PFSK-1 (cell line): ENCODE measurements around the gene AOAH.

Experiments
- POLR2AphosphoS5 ChIP-seq: IDR thresholded peaks from 2 replicates; pipeline ENCODE4 v1.6.1; 2012; ENCODE audit warnings: low read depth, mild to moderate bottlenecking, control low read depth, low read length, moderate library complexity
- SIN3A ChIP-seq: IDR thresholded peaks from 2 replicates; pipeline ENCODE4 v1.6.1; 2012; ENCODE audit warnings: mild to moderate bottlenecking, low read length, moderate library complexity, borderline replicate concordance; ENCODE audit not compliant: insufficient read depth
- TF ChIP-seq, protein P1 (sequence below), 2 experiments: IDR thresholded peaks; 2 replicates each; pipeline versions ENCODE4 v1.6.1 to v1.8.0; 2011 to 2012; ENCODE audit warnings: low read depth in 2 of 2, low read length in 2 of 2, control low read depth in 1 of 2, inconsistent platforms in 1 of 2, mild to moderate bottlenecking in 1 of 2, moderate library complexity in 1 of 2; ENCODE audit not compliant: insufficient read depth in 1 of 2

GRCh38 chr7:36750451-36750850 lies 26.2 kb upstream of the AOAH start:
- no peak for TF ChIP-seq SIN3A
- no peak for TF ChIP-seq POLR2AphosphoS5
- TF ChIP-seq, protein P1, sequence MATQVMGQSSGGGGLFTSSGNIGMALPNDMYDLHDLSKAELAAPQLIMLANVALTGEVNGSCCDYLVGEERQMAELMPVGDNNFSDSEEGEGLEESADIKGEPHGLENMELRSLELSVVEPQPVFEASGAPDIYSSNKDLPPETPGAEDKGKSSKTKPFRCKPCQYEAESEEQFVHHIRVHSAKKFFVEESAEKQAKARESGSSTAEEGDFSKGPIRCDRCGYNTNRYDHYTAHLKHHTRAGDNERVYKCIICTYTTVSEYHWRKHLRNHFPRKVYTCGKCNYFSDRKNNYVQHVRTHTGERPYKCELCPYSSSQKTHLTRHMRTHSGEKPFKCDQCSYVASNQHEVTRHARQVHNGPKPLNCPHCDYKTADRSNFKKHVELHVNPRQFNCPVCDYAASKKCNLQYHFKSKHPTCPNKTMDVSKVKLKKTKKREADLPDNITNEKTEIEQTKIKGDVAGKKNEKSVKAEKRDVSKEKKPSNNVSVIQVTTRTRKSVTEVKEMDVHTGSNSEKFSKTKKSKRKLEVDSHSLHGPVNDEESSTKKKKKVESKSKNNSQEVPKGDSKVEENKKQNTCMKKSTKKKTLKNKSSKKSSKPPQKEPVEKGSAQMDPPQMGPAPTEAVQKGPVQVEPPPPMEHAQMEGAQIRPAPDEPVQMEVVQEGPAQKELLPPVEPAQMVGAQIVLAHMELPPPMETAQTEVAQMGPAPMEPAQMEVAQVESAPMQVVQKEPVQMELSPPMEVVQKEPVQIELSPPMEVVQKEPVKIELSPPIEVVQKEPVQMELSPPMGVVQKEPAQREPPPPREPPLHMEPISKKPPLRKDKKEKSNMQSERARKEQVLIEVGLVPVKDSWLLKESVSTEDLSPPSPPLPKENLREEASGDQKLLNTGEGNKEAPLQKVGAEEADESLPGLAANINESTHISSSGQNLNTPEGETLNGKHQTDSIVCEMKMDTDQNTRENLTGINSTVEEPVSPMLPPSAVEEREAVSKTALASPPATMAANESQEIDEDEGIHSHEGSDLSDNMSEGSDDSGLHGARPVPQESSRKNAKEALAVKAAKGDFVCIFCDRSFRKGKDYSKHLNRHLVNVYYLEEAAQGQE (IDR thresholded peaks at IDR 0.05; ENCODE audit: insufficient read depth in 1 of 2, low read depth in 2 of 2, low read length in 2 of 2) = no peak
